ENCODE measurements around the gene SCNN1A.

SCNN1A gene

DNA sequence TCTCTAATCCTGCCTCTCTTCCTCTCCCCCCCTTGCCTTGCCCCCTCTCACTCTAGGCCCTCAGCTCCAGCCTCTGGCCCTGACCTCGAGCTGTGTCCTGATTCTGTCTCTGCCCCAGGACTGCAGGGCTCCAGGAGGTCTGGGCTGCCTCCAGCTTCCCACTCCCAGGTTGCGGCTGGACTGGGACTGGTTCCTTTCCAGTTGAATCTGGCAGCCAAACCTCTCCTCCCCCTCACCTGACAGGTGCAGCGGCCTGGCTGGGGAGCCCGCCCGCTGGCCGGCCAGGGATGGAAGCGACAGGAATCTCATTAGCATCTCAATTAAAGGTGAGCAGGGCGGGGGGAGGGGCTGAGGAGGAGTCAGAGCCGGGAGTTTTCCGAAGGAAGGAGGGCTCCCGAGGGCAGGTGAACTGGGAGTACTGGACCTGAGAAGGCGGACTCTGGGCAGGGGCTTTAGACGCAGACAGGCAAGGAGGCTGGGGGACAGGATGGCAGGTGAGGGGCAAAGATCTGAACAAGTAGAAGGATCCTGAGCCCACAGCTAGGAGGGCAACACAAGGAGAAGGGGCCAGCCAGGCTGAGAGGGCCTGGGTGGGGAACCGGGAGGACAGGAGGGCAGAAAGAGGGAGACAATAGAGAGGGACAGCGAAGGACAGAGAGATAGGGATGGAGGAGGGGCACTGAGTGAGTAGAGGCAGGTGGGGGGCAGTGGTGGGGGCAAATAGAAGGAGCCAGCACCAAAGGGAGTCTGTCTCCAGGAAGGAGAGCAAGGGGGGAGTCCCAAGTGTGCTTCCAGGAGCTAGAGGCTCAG, at the start of gene SCNN1A:
SCNN1A (minus strand) TSS at position 295 of the 810 bp plus-strand sequence. CDS start 780 bp downstream, outside the sequence.
- DNase-seq, result no peak

GRCh38 chr12:6424866-6425265, 49.5 kb upstream of the SCNN1A start:
- no peak for DNase-seq

DNA sequence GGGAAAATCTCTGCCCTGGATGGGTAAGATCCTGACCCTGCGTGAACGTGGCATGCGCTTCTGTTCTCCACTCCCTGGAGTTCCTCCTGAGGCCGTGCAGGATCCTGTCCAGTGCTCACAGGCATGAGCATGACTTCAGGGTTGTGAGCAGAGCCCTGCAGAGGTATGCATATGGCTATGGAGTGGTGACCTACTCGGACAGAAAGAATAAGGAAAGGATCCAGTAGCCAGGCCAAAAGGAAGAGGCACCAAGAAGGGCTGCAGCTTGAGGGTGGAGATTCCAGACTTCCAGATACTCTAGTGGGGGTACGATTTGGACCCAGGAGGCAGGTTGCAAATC, 48.6 kb upstream of the SCNN1A start:
- peak; percentile 17 for DNase-seq

DNA sequence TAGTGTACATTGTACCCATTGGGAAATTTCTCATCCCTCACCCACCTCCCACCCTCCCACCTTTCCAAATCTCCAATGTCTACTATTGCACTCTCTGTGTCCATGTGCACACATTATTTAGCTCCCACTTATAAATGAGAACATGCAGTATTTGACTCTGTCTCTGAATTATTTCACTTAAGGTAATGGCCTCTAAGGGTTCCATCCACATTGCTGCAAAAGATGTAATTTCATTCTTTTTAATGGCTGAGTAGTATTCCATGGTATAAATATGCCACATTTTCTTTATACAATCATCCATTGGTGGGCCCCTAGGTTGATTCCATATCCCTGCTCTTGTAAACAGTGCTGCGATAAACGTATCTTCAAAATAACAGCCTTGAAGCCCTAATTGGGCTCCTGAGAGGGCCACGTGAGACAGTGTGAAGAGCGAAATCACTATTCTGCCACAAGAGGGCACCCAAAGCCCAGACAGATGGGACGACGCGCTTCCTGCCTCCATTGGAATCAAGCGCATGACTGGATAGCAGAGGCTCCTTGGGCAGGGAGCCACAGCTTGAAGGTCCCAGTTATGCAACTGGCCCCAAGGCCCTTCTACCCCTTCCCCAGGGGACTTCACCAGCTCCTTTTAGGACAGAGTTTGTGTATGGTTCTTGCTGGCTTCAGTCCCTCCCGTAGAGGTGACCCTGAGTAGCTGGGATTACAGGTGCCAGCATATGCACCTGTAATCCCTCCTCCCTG, 48.1 kb upstream of the SCNN1A start:
- peak; percentile 90 for DNase-seq

- no peak for DNase-seq
Observed at GRCh38 chr12:6420364-6420763, 45.0 kb upstream of the SCNN1A start.

GRCh38 chr12:6418796-6419195, 43.4 kb upstream of the SCNN1A start:
- no peak for DNase-seq

GRCh38 chr12:6416596-6416995, 41.2 kb upstream of the SCNN1A start:
- DNase-seq, result peak; percentile 3

DNA sequence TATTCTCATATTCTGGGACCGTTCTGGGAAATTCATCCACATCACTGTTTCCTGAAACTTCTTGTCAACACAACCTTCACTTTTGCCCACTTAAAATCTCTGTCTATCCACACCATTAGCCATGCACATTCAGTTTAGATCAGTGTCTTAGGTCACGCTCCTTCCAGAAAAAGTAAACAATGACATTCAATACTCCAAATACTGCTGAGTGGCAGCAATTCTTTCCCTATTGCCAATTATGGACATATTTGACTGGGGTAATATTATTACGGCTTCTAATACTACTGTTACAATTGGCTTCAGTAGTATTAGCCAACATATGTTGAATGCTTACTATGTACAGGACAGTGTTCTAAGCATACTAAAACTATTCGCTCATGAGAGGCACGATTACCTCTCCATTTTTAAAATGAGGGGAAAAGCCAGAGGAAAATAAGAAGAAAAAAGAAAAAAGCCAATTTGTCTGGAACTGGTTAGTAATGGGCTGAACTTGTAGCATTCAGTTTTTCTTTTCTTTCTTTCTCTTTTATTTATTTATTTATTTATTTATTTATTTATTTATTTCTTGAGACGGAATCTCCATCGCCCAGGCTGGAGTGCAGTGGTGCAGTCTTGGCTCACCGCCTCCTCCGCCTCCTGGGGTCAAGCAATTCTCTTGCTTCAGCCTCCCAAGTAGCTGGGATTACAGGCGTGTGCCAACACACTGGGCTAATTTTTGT, 32.0 kb upstream of the SCNN1A start:
- DNase-seq, result no peak

DNA sequence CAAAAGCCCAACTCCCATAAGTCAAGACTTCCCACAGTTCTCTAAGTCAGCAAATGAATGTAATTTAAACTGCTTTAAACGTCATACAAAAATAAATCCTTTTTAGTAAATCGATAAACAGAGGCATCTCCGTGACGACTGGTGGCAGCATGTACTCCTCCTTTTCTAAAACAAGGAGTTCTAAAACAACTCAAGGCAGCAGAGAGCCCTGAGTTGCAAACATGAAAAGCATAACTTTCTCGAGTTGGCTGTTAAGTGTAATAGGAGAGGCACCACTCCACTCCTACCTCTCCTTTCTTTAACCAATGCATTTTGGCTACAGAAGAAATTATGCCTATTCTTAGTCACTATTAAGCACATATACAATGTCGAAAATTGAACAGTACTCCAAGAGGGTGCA, 30.6 kb upstream of the SCNN1A start:
- no peak for DNase-seq

DNA sequence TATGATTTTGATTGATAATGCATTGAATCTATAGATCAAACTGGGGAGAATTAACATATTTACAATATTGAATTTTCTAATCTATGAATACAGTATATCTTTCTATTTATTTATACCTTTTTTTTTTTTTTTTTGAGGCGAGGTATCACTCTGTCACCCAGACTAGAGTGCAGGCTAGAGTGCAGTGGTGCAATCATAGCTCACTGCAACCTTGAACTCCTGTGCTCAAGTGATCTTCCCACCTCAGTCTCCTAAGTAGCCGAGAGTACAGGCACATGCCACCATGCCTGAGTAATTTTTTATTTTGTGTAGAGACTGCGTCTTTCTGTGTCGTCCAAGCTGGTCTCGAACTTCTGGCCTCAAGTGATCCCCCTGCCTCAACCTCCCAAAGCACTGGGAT, 29.0 kb upstream of the SCNN1A start:
- no peak for DNase-seq

DNA sequence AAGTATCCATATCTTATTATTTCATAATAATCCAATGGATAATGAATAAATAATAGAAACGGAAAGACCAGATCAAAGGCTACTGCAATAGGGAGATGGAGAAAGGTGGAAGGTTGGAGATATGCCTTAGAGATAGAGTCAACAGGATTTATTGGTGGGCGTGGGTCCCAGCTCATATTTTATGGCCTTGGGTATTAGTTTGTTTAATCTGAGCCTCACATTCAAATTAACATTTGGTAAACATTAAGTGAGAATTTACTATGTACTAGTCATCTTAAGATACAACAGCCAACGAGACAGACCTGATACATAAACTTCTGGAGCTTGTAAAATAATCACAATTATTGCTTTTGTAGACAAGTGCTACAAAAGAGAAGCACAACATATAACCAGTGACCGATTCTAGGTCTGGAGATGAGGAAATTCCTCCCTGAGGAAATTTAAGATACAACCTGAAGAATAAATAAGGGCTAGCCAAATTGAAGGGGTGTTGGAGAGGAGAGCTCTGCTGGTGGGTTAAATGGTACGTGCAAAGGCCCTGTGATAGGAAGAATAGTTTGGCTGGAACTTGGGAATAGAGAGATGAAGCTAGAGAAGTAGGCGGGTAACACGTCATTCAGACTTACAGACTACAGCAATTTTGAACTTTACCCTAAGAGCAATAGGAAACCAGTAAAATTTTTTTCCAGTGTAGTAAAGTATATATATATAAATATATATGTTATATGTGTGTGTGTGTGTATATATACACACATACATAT, 24.7 kb upstream of the SCNN1A start:
- DNase-seq, result no peak

DNA sequence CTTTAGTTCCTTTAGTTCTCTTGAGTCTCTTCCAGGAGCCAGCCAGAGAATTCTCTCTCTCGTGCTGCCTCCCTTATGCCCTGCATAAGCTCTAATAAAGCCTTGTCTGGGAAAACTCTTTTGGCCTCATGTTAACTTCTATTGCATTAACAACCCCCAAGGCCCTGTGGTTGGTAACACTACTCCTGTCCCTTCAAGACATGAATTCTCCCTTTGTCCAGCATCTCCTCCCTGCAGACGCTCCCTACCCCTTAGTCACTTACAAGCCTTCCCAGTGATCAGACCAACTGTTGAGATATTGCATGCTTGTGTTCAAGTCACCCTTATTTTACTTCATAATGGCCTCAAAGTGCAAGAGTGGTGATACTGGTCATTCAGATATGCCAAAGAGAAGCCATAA, 20.7 kb upstream of the SCNN1A start:
- no peak for DNase-seq

GRCh38 chr12:6394398-6394797, 19.0 kb upstream of the SCNN1A start:
- DNase-seq, result no peak

DNA sequence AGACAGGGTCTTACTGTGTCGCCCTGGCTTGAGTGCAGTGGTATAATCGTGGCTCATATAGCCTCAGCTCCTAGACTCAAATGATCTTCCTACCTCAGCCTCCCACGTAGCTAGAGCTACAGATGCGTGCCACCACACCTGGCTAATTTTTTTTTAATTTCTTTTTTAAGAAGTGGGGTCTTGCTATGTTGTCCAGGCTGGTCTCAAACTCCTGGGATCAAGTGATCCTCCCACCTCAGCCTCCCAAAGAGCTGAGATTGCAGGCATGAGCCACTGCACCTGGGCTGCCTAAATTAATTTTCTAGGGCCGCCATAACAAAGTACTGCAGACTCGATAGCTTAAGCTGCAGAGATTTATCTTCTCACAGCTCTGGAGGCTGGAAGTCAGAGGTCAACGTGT, 17.7 kb upstream of the SCNN1A start:
- DNase-seq, result no peak

DNA sequence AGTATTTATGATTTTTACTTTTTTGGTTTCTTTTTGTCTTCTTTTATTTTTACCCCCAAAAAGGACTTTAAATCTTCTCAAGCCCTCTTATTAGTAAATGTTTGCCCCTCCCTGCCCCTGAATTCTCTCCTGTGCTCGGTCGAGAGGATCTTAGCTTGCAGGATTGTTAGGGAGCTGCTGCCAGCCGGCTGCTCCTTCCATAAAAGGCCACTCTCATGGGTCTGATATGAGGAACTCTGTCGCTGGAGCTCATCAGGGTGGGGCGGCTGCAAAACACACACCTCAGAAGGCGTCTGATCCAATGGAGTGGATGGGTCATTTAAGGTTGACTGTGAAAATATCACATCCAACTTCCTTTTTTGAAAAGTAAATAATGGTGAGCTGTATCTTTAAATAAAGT, 17.1 kb upstream of the SCNN1A start:
- DNase-seq, result no peak

DNA sequence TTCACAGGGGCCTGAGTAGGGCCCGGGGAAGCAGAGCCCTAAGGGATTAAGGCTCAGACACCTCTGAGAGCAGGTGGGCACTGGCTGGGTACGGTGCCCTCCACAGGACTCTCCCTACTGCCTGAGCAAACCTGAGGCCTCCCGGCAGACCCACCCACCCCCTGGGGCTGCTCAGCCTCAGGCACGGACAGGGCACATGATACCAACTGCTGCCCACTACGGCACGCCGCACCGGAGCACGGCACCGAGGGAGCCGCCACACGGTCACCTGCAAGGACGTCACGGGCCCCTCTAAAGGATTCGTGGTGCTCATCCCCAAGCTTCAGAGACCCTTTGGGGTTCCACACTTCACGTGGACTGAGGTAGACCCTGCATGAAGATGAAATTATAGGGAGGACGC, 15.7 kb upstream of the SCNN1A start:
- DNase-seq, result no peak

GRCh38 chr12:6390084-6390799, 14.9 kb upstream of the SCNN1A start:
- DNase-seq, result no peak

DNA sequence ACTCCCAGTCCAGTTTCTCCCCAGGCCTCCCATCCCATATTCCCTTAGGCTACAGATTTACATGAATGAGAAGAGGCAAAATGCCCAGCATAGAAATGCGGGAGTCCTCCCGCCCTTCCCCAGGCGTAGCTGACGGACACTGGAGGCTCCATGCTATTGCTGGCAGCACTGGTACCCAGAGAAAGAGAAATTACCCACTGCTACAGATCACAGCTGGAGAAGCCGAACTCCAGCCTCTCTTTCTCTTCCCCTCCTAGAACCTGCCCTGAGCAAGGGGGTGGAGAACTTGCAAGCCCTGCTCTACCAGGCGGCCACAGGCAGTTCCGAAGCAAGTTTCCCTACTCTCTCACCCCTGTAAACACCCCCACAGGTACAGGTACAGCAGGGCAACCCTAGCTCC, 12.2 kb upstream of the SCNN1A start:
- no peak for DNase-seq

GRCh38 chr12:6386491-6386890, 11.1 kb upstream of the SCNN1A start:
- no peak for DNase-seq

- no peak for DNase-seq
Observed at GRCh38 chr12:6386038-6386437, 10.7 kb upstream of the SCNN1A start.

DNA sequence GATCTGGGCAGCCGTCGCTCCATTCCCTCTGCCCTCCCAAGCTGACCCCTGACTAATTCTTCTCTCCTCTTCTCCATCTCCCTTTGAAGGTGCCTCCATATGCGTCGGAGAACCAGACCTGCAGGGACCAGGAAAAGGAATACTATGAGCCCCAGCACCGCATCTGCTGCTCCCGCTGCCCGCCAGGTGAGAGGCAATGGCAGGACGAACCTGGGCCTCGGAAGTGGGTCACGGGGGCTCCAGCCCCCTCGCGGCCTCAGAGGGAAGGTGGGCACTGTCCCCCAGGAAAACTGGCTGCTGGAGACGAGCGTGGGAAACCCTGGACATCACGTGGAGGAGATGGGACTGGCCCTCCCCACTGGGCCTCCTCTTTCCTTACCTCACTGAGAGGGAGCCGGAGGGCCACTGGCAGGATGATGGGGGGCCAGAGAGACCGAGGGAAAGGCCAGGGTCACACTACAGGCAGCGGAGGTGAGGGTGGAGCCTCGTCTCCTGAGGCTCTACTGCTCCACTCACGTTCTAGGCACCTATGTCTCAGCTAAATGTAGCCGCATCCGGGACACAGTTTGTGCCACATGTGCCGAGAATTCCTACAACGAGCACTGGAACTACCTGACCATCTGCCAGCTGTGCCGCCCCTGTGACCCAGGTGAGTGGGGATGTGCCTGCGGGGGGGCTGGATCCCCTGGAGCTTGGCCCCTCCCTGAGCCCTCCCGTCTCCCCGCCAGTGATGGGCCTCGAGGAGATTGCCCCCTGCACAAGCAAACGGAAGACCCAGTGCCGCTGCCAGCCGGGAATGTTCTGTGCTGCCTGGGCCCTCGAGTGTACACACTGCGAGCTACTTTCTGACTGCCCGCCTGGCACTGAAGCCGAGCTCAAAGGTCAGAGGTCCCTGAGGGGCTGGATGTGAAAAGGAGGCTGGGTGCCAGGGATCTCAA, 9.4 kb upstream of the SCNN1A start:
- DNase-seq, result no peak

All from midbrain (tissue), 1 donor.